Omental fat pad (tissue), 4 donors: ENCODE results near the gene DCUN1D2. TPM values are rescaled to one million over a fixed set of nuclear protein-coding genes. Genes with fewer than 3 reads are reported as not detected.
"Not testable (repeated sequence)": the region's sequence is repeated elsewhere in the genome, so short reads cannot be mapped to it uniquely, and the experiment has no call there.

Experiments
- ATAC-seq: fragments of 150-250 bp; one replicate; pipeline ENCODE4 v1.9.1; 2016; ENCODE audit warnings: mild to moderate bottlenecking, moderate library complexity; ENCODE audit not compliant: low FRiP score
- DNase-seq: peaks from one replicate; pipeline ENCODE4 v3.0.0-alpha.2; 2019; ENCODE audit warnings: low spot score
- total RNA-seq, 4 donors: library from RNA; depleted of rRNA; stranded (reverse); fragments of >200 nt; gene quantifications; one replicate each; pipeline ENCODE4 v1.1.0, GENCODE V29; 2016
- TF ChIP-seq, protein P1 (sequence below), 3 donors: fragments of 450-650 bp; IDR thresholded peaks; one replicate each; pipeline ENCODE4 v1.5.1; 2016 to 2017; ENCODE audit warnings: antibody characterized with exemption in 3 of 3, mild to moderate bottlenecking in 3 of 3, moderate library complexity in 2 of 3

DCUN1D2 gene
- total RNA-seq, 4 donors from 2014 or later, result 10.9 to 28.4 (median 14.5) TPM

DNA sequence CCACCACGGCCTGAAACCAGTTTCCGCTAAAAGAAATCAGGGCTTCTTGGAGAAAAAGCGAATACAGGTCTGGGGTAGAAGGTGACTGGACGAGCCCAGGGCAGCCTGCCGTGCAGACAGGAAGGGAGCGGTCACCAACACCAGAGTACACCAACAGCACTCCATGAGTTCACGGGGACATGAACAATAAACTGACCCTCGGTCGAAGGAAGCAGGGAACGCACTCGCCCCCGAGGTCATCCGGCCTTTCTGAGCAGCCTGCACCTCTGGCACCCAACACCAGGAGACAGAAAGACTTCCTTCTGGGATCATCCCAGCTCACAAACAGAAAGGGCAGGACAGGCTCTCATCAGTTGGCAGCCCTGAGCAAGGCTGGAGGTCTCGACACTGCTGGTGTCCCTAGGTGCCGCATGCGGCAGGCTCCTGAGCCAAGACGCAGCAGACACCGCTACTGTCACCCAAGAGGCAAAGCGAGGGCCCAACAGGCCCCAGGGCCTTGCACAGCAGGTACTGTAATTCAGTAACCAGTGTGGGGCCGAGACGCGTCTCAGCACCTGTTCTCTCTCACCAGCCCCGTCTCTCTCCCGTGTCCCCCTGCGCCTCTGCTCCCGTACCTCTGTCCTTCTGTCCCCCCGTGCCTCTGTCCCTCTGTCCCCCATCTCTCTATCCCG is 18.0 kb downstream of the DCUN1D2 start:
- TF ChIP-seq, protein P1, sequence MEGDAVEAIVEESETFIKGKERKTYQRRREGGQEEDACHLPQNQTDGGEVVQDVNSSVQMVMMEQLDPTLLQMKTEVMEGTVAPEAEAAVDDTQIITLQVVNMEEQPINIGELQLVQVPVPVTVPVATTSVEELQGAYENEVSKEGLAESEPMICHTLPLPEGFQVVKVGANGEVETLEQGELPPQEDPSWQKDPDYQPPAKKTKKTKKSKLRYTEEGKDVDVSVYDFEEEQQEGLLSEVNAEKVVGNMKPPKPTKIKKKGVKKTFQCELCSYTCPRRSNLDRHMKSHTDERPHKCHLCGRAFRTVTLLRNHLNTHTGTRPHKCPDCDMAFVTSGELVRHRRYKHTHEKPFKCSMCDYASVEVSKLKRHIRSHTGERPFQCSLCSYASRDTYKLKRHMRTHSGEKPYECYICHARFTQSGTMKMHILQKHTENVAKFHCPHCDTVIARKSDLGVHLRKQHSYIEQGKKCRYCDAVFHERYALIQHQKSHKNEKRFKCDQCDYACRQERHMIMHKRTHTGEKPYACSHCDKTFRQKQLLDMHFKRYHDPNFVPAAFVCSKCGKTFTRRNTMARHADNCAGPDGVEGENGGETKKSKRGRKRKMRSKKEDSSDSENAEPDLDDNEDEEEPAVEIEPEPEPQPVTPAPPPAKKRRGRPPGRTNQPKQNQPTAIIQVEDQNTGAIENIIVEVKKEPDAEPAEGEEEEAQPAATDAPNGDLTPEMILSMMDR (IDR thresholded peaks at IDR 0.05), result no peak
- DNase-seq (no peak), ATAC-seq (no peak)

DNA sequence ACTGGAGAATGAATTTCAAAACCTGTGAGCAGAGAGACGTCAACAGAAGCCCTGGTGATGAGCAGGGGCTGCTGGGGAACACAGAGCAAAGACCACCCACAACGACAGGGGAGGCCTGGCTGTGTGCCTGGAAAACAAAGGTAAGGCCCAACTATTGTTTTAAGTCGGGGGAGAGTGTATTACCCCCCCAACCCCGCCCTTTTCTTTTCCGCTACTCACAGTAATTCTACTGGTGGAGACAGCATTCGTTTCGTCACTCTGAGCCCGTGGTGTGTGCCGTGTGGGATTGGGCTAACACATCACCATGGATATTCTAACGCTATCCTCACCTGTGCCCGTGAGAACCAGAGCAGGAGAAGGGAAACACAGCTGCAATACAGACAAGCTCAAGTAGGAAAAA is 18.7 kb downstream of the DCUN1D2 start:
- ATAC-seq (no peak), DNase-seq (no peak)
- TF ChIP-seq, protein P1 (IDR thresholded peaks at IDR 0.05), result no peak

- not testable (repeated sequence) for DNase-seq, ATAC-seq
Measured at GRCh38 chr13:113470635-113471163, 19.8 kb downstream of the DCUN1D2 start.

DNA sequence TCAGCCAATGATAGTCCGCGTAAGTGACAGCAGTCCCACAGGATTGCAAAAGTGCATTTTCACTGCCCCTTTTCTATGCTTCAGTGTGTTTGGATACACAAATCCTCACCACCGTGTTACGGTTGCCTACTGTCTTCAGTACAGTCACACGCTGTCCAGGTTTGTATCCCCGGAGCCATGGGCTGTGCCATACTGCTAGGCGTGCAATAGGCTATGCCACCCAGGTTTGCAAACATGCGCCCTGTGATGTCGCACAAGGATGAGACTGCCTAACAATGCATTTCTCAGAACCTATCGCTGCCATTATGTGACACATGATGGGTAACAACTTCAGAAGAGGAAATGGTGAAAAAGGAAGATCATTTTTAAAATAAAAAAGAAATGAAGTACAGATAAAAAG is 20.4 kb downstream of the DCUN1D2 start:
- DNase-seq (no peak), ATAC-seq (no peak)
- TF ChIP-seq, protein P1 (IDR thresholded peaks at IDR 0.05), result no peak

- TF ChIP-seq, protein P1 (IDR thresholded peaks at IDR 0.05), result no peak
- DNase-seq, result no peak
- no peak for ATAC-seq
Measured at GRCh38 chr13:113469582-113469981, 20.9 kb downstream of the DCUN1D2 start.

GRCh38 chr13:113468472-113469201 is 21.9 kb downstream of the DCUN1D2 start:
- no peak for ATAC-seq
- DNase-seq, result no peak
- TF ChIP-seq, protein P1 (IDR thresholded peaks at IDR 0.05), result no peak

GRCh38 chr13:113468029-113468428 is 22.5 kb downstream of the DCUN1D2 start:
- ATAC-seq (no peak), DNase-seq (no peak)
- TF ChIP-seq, protein P1 (IDR thresholded peaks at IDR 0.05), result no peak
